Metanephros (tissue), 1 donor: ENCODE data around the gene CFAP161. TPM values are rescaled to one million over a fixed set of nuclear protein-coding genes. Genes with fewer than 3 reads are reported as not detected.

ENCODE experiments used
- total RNA-seq: library from RNA; depleted of rRNA; stranded (reverse); fragments of >200 nt; gene quantifications from one replicate; pipeline ENCODE4 v1.2.3, GENCODE V29; 2014

CFAP161 gene, protein sequence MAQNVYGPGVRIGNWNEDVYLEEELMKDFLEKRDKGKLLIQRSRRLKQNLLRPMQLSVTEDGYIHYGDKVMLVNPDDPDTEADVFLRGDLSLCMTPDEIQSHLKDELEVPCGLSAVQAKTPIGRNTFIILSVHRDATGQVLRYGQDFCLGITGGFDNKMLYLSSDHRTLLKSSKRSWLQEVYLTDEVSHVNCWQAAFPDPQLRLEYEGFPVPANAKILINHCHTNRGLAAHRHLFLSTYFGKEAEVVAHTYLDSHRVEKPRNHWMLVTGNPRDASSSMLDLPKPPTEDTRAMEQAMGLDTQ
- total RNA-seq, result 0.58 TPM

DNA sequence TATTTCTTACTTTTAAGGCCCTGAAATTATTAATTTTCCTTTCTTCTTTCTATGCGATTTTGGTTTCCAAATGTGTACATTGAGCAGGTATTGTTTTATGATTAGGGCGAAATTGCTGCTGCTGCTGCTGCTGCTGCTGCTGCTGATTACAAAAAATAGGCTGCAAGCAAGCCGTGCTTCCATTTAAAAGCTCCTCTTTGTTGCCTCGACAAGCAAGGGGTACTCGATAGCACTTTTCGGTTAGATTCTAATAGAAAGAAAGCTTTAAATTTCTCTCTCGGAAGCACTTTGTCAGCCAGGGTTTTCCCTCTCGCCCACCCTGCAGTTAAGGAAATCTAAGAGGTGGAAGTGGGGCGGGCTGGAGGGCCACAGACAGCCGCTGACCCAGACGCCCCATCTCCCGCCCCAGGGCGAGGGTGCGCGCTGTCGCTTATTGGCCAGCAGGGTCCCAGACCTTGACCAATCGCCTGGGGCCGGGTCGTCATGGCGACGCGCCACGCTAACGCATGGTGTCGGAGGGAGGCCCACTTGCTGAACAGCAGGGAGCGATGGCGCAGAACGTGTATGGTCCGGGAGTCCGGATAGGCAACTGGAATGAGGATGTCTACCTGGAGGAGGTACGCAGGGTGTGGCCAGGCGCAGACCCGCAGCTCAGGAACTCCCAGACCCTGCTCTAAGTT lies at the start of gene CFAP161:
CFAP161 (plus strand) TSS at position 489 of the 680 bp plus-strand sequence; CDS start at position 549, 60 bp downstream.

DNA sequence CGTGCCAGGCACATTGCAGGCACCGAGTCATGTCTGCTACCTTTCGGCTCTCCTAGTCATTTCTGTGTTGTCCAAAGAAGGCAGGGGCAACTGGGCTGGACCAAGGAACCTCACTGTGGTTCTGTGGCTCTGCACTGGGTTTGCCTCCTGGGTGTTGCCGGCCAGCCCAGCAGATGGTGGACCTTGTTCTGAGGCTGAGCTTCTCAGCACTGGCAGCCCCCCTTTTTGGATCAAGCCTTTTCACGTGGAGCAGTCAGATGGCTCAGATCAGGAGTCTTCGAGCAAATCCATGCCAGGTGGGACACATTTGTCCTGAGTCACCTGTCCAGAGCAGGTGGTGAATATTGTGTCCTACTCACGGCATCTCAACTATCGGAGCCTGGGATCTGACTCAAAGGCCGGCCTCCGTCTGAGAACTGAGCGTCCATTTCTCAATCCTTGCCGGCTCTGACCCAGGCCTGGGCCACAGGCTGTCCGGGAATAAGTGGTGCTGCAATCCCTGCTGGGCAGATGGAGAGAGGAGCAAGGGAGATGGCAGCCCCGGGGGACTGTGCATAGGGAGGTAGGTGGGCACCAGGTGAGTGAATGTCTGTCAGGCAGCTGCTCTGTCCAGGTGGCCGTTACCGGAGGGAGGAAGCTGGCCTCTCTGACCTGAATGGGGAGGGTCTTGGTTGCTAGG lies 62.6 kb downstream of the CFAP161 start, which contains the start of gene IL16:
IL16 (plus strand) TSS at position 304 of the 679 bp plus-strand sequence. CDS start 28,521 bp downstream, outside the sequence.

Other genes with a start within 250 kb of the CFAP161 start
- gene MESD, start 144.5 kb upstream of the CFAP161 start, total RNA-seq, result 30.9 TPM
- 11.4 TPM for gene TLNRD1, start 133.3 kb upstream of the CFAP161 start, total RNA-seq
- 6.7 TPM for gene IL16, start 62.6 kb downstream of the CFAP161 start, total RNA-seq
- gene STARD5, start 189.9 kb downstream of the CFAP161 start, total RNA-seq, result 8.2 TPM
- gene TMC3, start 239.9 kb downstream of the CFAP161 start, total RNA-seq, result not detected